Cerebellar cortex (tissue), 1 donor: Measurements from ENCODE around the gene ANKRD24.
"Not testable (repeated sequence)": the region's sequence is repeated elsewhere in the genome, so short reads cannot be mapped to it uniquely, and the experiment has no call there.

Source experiments
- DNase-seq: peaks from one replicate; pipeline ENCODE4 v3.0.0-alpha.2; 2015; ENCODE audit warnings: low spot score

ANKRD24 gene

DNA sequence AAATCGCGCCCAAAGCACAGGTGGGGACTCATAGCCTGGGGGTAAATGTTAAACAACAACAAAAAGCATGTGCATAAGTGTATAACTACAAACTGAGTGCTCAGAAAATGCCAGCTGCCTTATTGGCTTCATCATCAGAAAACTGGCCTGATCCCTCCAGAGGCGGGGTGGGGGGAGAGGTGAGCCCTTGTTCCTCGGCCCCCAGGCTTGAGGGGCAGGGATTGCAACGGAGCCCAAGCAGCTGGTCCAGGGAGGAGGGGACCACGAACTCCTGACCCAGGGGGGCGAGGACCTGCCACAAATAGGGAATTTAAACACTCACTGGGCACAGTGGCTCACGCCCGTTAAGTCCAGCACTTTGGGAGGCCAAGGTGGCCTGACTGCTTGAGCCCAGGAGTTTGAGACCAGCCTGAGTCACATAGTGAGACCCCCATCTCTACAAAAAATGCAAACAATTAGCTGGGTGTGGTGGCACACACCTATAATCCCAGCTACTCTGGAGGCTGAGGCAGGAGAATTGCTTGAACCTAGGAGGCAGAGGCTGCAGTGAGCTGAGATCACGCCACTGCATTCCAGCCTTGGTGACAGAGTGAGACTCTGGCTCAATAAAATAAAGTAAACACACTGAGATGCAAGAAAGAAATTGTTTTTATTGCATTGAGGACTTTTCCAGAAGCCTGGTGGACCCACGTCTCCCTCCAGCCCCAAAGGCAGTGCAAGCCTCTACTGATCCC lies 8.8 kb upstream of the ANKRD24 start:
- no peak for DNase-seq

DNA sequence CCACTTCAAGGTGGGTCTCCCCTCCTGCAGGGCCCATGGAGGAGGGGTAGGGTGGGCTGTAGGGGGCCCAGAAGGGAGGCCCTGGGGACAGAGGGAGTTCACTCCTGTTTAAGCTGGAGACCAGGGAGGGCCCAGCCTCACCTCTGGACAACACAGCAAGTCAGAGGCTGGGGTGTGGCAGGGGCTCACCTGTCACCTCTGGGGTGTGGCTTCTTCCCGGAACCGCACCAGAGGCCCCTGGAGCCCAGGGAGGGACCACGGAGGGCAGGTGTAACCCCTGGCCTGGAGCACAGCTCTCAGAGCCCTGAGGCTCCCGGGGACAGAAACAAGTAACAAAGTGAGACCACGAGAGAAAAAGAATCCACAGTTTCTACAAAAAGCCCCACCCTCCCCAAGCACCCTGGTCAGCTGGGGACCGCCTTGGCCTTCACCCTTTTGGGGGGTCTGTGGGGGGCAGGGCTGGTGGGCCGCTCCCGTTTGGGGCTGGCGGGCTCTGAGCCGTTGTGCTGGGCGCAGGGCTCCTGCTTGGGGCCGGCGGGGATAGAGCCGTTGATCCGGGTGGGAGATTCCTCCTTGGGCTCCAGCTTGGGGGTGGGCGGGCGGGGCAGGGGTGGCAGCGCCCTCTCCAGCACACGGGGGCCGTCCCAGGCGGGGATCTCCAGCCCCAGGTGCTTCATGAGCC lies 8.1 kb upstream of the ANKRD24 start:
- DNase-seq = no peak

DNA sequence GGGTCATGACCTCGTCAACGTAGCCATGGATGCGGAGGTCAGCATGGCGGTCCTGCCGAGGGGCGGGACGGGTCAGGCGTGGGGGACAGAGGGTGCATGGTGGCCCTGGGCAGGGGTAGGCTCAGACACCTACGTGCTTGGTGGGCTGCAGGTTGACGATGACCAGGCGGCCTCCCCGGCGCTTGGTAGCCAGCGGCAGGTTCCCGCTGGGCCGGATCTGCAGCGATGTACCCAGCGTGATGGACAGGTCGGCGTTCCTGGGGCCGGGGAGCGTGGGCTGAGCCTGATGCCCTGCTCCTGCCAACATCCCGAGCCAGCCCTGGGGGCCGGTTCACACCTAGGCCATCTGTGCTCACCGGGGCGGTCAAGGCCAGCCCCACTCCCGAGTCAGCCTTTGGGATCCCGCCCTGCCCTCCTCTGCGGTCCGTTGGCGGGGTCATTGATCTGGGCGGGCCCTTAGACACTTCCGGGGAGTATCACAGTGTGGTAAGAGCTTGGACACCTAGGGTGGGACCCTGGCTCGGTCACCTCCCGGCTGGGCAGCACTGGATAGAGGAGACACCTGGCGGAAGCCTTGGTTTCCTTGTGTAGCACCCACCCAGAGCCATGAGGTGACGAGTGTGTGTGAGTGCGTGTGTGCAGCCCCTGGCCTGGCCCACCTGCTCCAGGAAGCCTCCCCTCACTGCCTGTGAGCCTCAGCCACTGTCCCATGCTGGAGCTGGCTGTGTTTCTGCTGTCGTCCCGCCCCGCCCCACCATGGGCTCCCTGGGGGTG lies 7.4 kb upstream of the ANKRD24 start:
- no peak for DNase-seq

DNA sequence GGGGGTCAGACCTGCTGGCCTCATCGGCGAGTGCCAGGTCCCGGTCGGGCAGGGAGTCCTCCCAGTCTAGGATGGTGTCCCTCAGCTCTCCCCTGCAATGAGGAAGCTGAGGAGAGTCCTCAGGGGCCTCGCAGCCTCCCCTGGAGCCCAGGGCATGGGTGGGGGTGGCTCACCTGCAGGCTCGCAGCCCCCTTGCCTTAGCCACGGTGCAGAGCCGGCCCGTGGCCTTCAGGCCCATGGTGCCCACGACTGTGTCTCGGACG lies 6.9 kb upstream of the ANKRD24 start:
- DNase-seq = no peak

DNA sequence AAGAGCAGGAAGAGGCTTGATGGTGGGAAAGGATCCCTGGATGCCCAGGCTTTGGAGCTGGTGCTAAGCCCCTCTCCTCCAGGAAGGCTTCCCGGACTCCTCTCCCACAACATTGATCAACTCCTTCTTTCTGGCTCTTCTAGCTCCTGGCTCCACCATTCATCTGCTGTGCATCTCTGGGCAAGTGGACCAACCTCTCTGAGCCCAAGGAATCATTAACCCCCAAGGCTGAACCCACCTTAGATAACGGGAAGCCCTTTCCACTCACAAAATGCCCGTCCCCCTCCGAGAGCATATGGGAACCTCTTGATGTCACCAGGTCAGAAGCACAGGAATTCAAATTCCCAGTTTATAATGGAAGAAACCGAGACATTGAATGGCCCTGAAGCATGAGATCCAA lies 5.3 kb upstream of the ANKRD24 start:
- DNase-seq = no peak

DNA sequence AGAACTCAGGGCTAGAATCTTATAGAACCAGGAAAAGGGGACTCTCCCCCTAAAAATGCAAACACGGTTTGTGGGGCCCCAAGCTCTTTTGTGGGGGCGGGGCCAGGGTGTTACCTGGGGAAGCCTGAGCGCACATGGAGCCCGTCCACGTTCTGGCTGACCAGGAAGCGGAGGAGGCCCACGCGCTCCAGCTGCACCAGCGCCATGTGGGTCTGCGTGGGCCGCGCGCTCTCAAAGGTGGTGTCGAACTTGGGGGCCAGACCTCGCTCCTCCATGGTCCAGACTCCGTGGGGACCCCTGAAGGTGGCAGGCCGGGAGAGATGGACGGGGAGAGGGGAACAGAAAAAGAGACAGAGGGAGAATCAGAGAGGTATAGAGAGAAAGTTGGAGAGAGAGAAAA lies 3.5 kb upstream of the ANKRD24 start:
- DNase-seq = no peak

DNA sequence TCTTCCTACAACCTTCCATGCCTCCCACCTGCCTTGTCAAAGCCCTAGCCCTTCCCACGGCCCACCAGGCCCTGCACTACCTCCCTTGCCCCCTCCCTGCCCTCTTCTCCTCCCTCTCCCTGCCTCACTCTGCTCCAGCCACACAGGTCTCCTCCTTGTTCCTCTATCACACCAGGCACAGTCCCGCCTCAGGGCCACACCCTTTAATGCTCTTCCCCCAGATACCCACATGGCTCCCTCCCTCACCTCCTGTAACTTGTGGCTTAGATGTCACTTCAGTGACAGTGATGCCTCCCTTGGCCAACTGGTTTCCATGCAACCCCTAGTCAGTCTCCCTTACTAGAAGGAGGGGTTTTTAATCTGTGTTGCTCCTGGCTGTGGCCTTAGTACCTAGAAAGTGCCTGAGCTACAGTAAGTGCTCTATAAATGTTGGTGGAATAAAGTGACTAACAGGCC lies 1.4 kb upstream of the ANKRD24 start:
- no peak for DNase-seq

DNA sequence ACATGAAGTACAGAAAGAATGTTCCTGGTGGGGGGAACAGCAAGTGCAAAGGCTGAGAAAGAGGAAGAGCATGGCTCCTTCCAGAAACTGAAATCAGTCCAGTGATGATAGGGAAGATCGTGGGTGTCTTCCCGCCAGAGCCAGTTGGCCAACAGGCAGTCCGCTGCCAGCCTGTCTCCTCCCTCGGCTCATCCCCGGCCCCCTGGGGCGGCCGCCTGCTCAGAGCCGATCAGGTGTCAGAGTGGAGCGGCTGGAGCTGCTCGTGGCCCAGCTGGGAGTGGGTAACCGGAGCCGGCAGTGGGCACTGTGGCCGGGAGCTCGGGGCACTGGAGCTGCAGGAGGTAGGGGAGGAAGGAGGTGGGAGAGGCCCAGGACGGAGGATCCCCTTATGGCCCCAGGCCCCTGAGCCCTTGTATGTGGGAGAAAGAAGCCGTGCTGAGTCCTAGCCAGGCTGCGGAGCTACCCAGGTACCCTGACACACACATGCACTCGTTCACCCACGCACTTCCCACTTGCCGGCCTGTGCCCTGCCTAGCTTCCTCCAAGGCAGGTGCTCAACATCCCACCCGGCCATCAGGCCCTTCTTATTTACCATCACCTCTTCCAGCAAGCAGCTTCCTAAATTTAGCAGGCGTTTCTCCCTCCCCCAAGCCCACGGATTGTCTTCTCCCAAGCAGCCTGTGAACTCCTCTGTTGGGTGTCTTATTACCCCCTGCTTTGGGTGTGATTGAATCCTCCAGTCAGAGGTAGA lies 1.7 kb downstream of the ANKRD24 start:
- DNase-seq = no peak

DNA sequence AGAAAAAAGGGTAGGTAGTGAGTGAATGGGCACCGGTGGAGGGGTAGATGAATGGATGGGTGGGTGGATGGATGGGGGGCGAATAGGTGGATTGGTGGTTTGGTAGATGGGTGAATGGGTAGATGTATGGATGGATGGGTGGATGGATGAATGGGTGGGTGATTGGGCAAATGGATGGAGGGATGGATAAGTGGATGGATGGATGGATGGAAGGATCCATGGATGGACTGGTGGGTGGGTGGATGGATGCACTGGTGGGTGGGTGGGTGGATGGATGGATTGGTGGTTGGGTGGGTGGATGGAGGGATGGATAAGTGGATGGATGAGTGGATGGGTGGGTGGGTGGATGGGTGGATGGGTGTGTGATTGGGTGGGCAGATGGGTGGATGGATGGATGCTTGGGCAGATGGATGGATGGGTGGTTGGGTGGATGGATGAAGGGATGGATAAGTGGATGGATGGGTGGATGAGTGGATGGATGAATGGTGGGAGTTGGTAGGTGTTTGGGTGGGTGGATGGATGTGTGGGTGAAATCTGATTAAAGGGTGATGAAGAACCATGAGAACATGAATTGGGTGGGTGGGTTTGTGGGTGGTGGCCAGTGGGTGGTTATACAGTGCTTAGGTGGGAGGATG lies 2.3 kb downstream of the ANKRD24 start:
- no peak for DNase-seq

DNA sequence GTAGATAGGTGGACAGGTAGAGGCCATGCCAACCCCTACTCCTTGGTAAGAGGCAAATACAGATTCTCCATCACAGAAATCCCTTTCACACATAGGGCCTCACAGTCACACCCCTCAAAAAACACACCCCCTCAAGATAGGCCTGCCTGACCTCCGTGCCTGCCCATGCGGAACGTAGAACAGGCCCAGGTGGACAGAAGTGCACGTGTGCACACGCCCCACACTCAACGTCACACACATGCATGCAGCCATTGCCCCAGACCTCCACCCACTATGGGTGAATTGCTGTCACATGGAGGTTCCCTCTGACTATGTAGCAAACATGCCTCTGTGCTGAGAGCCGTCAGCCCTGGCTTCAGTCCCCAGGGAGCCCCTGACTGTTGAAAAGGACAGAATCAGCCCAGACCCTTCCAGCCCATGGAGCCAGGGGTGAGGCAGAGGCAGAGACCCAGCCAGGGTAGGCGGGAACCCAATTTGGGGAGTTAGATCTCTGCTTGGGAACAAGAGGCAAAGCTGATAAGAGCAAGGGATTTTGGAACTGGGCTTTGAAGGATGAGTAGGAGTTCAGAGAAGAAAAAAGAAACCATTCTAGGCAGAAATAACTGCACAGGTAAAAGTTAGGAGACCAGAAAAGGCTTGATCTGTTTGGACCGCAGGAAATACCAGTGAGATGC lies 3.1 kb downstream of the ANKRD24 start:
- DNase-seq = no peak

DNA sequence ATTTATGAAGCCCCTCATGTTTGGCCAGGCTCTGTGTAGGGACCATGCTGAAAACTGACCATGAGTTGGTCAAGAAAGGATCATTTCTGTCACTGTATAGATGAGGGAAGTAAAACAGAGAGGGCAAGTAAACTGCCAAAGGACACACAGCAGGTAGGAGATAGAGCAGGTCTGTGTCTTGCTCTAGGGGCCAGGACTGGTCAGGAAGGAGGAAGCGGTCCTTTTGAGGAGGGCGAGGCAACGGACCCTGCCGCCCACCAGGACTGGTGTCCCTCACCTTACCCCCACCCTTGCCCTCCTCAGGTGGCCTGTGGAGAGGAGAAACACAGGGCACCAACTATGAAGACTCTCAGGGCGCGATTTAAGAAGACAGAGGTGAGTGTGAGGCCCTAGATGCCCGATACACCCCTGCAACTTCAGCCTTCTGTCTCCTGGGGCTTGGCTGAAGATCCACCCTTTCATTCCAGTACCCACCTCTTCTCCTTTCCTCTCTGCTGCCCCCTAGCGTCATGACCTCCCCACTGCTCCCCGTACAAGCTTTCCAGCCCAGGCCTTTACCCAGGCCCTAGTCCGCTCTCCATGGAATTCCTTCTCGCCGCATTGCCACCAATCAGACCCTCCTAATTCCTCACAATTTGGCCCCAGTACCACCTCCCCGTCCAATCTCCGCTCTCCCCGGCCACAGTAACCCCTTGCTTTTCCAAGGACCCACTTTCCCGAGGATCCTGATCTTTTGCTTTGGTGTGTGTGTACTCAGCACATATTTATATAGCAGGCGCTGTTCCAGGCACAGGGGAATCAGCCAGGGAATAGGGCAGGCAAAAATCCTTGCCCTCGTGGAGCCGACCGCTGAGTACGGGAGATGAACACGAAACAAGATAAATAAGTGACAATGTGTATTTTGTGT lies 3.9 kb downstream of the ANKRD24 start:
- DNase-seq = peak; percentile 77

DNA sequence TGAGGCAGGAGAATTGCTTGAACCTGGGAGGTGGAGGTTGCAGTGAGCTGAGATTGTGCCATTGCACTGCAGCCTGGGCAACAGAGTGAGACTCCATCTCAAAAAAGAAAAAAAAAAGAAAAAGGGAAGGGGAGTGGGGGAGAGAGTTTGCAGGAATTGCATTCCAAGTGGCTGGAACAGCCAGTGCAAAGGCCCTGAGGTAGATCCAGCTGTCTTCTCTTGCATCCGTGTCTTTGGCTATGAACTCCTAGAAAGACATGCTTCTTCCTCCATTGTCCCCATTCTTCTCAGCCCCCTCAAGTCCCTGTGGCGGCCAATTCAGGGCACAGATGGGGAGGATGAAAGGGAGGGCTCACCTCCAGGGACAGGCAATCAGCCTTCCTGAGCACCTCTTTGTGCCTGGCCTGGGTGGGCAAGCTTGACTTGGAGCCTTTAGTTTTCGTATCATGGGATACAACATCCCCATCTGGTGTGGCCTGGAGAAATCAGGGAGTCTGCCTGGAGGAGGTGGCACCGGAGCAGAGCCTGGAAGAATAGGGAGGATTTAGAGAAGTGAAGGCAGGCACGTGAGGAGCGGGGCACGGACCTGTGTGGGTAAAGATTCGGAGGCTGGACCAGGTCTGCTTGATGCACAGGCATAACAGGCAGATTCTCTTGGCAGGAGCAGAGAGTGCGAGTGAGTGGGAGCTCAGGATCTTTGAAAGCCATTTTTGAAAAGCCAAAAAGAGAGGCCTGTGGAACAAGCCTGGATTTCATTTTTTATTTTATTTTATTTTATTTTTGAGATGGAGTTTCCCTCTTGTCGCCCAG lies 5.0 kb downstream of the ANKRD24 start:
- DNase-seq = no peak

DNA sequence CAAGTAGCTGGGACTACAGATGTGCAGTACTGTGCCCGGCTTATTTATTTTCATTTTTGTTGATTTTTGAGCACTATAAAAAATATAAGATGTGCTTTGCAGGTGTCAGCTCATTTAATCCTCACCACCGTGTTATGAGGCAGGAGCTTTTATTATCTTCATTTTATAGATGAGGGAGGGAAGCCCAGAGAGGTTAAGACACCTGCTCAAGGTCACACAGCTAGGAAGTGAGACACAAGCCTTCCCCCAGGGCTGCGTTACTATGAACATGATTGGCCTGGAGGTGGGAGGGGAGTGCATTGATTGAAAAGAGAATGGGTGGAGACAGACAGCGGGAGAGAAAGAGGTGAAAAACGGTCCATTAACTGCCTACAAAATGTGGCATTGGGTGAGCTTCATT lies 7.2 kb downstream of the ANKRD24 start:
- DNase-seq = no peak

DNA sequence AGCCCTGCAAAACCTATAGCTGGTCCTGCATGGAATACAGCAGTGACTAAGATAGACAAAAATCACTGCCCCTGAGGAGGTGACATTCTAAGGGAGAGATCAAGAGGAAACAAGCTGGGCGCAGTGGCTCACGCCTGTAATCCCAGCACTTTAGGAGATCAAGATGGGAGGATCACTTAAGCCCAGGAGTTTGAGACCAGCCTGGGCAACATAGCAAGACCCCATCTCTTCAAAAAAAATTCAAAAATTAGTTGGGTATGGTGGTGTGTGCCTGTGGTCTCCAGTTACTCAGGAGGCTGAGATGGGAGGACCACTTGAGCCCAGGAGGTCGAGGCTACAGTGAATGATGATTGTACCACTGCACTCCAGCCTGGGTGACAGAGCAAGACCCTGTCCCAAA lies 10.0 kb downstream of the ANKRD24 start:
- not testable (repeated sequence) for DNase-seq

DNA sequence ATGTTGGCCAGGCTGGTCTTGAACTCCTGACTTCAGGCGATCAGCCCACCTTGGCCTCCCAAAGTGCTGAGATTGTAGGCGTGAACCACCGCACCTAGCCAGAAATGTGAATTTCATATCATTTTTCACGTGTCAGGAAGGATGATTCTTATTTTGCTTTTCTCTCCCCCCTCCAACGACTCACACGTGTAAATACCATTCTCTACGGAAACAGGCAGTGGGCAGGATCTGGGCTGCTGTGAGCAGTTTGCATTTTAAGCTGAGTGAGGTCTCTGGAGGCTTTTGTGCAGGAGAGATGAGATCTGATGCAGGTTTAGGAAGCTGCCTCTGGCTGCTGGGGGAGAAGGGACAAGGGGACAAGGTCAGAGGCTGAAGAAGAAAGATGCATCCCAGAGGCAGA lies 11.9 kb downstream of the ANKRD24 start:
- DNase-seq = no peak

DNA sequence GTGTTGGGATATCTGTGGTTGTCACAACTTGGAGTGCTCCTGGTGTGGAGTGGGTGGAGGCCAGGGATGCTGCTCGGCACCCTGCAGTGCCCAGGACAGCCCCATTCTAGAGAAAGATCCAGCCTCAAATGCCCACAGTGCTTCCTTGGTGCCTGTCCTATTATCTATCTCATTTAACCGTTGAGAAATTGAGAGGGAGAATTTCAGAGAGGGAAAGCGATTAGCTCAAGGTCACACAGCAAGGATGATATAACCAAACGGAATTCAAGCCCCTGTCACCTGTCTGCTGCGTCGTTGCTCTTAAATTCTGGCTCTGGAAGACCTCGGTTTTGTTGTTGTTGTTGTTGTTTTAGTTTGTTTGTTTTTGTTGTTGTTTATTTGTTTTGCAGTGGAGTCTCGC lies 13.5 kb downstream of the ANKRD24 start:
- no peak for DNase-seq

DNA sequence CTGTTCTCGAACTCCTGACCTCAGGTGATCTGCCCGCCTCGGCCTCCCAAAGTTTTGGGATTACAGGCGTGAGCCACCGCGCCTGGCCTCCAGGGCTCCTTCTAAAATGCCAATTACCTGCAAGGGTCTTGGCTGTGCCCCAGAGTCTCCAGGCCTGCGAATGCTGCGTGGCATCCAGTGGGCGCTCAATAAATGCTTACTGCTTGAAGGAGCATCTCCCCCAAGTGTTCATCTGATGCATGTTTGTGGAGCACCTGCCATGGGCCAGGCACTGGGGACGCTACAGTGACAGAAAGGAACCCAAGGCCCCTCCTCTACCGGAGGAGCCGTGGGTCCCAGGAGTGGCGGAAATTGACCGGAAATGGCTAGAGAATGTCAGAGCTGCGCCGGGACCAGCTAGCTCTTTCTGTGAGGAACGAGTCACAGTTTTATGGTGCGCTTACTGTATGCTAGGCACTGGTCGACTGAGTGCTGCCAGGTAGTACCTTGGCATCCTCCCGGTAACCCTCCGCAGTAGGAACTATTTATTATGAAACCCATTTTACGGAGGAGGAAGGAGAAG lies 14.2 kb downstream of the ANKRD24 start:
- no peak for DNase-seq

DNA sequence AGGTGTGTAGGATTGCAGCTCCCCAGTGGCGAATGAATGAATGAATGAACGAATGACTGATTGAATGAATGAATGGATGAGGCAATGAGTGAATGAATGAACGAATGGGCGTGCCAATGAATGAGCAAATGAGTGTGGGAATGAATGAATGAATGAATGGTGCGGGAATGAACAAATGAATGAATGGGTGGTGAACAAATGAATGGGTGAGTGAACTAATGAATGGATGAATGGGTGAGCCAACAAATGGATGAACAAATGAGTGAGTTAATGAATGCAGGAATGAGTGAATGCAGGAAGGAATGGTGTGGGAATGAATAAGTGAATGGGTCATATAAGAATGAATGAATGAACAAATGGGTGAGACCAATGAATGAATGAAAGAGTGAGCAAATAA lies 14.7 kb downstream of the ANKRD24 start:
- no peak for DNase-seq
